ENCODE measurements around the gene ZFR2.
A peak's percentile ranks its signal among the peaks of the same experiment; 100 is the strongest.

Gene ZFR2

GRCh38 chr19:3852614-3853254 is 16.1 kb downstream of the ZFR2 start:
- no CpG with 5 or more reads among the region's 4 CpGs for WGBS (ENCODE audit: insufficient coverage, insufficient read length)
- no peak for DNase-seq (ENCODE audit: low read depth, low spot score)
- no peak overlapping the region for H3K4me3 ChIP-seq (ENCODE audit: low read length)
- no peak overlapping the region for H3K27ac ChIP-seq (ENCODE audit: low read length)
- H3K27me3 ChIP-seq (ENCODE audit: control insufficient read depth, insufficient read depth, low read length), result no peaks in the 10 kb centered on the region
- H3K36me3 ChIP-seq (ENCODE audit: control insufficient read depth, insufficient read depth, low read length), result peaks cover 5% of the 10 kb centered on the region; the same call in 1 of the 2 replicates
- peaks cover 5% of the 10 kb centered on the region for H3K9me3 ChIP-seq (ENCODE audit: control insufficient read depth, insufficient read depth, low read length)
- H3K4me1 ChIP-seq (ENCODE audit: control insufficient read depth, insufficient read depth, low read length), result no peaks in the 10 kb centered on the region

GRCh38 chr19:3852177-3852511 is 16.7 kb downstream of the ZFR2 start:
- no peak overlapping the region for H3K4me3 ChIP-seq (ENCODE audit: low read length)
- H3K27ac ChIP-seq (ENCODE audit: low read length), result no peak overlapping the region
- DNase-seq (ENCODE audit: low read depth, low spot score), result no peak
- peaks cover 5% of the 10 kb centered on the region for H3K9me3 ChIP-seq (ENCODE audit: control insufficient read depth, insufficient read depth, low read length)
- WGBS (ENCODE audit: insufficient coverage, insufficient read length), result no CpG with 5 or more reads among the region's 1 CpG
- H3K36me3 ChIP-seq (ENCODE audit: control insufficient read depth, insufficient read depth, low read length), result peaks cover 5% of the 10 kb centered on the region; the same call in 1 of the 2 replicates
- H3K4me1 ChIP-seq (ENCODE audit: control insufficient read depth, insufficient read depth, low read length), result no peaks in the 10 kb centered on the region
- H3K27me3 ChIP-seq (ENCODE audit: control insufficient read depth, insufficient read depth, low read length), result no peaks in the 10 kb centered on the region

- H3K4me1 ChIP-seq (ENCODE audit: control insufficient read depth, insufficient read depth, low read length), result no peaks in the 10 kb centered on the region
- H3K4me3 ChIP-seq (ENCODE audit: low read length), result no peak overlapping the region
- no peak overlapping the region for H3K27ac ChIP-seq (ENCODE audit: low read length)
- H3K27me3 ChIP-seq (ENCODE audit: control insufficient read depth, insufficient read depth, low read length), result no peaks in the 10 kb centered on the region
- peaks cover 5% of the 10 kb centered on the region for H3K9me3 ChIP-seq (ENCODE audit: control insufficient read depth, insufficient read depth, low read length)
- peaks cover 5% of the 10 kb centered on the region; the same call in 1 of the 2 replicates for H3K36me3 ChIP-seq (ENCODE audit: control insufficient read depth, insufficient read depth, low read length)
- WGBS (ENCODE audit: insufficient coverage, insufficient read length), result no CpG with 5 or more reads among the region's 11 CpGs
- no peak for DNase-seq (ENCODE audit: low read depth, low spot score)
Measured at GRCh38 chr19:3851254-3852176, 17.3 kb downstream of the ZFR2 start.

- DNase-seq (ENCODE audit: low read depth, low spot score), result no peak
- Histone ChIP-seq H3K27me3 (ENCODE audit: control insufficient read depth, insufficient read depth, low read length) (no peaks in the 10 kb centered on the region), H3K9me3 (ENCODE audit: control insufficient read depth, insufficient read depth, low read length) (peaks cover 5% of the 10 kb centered on the region), H3K4me1 (ENCODE audit: control insufficient read depth, insufficient read depth, low read length) (no peaks in the 10 kb centered on the region), H3K36me3 (ENCODE audit: control insufficient read depth, insufficient read depth, low read length) (peaks cover 5% of the 10 kb centered on the region; the same call in 1 of the 2 replicates), H3K27ac (ENCODE audit: low read length) (no peak overlapping the region), H3K4me3 (ENCODE audit: low read length) (no peak overlapping the region)
- WGBS (ENCODE audit: insufficient coverage, insufficient read length), result no CpG with 5 or more reads among the region's 6 CpGs
Measured at GRCh38 chr19:3850320-3850972, 18.4 kb downstream of the ZFR2 start.

GRCh38 chr19:3849787-3850186 is 19.1 kb downstream of the ZFR2 start:
- H3K9me3 ChIP-seq (ENCODE audit: control insufficient read depth, insufficient read depth, low read length), result peaks cover 5% of the 10 kb centered on the region
- no peak for DNase-seq (ENCODE audit: low read depth, low spot score)
- H3K27me3 ChIP-seq (ENCODE audit: control insufficient read depth, insufficient read depth, low read length), result no peaks in the 10 kb centered on the region
- H3K36me3 ChIP-seq (ENCODE audit: control insufficient read depth, insufficient read depth, low read length), result peaks cover 5% of the 10 kb centered on the region; the same call in 1 of the 2 replicates
- H3K27ac ChIP-seq (ENCODE audit: low read length), result no peak overlapping the region
- WGBS (ENCODE audit: insufficient coverage, insufficient read length), result no CpG with 5 or more reads among the region's 12 CpGs
- H3K4me1 ChIP-seq (ENCODE audit: control insufficient read depth, insufficient read depth, low read length), result no peaks in the 10 kb centered on the region
- no peak overlapping the region for H3K4me3 ChIP-seq (ENCODE audit: low read length)

- Histone ChIP-seq H3K27ac (ENCODE audit: low read length) (no peak overlapping the region), H3K4me1 (ENCODE audit: control insufficient read depth, insufficient read depth, low read length) (no peaks in the 10 kb centered on the region), H3K9me3 (ENCODE audit: control insufficient read depth, insufficient read depth, low read length) (peaks cover 5% of the 10 kb centered on the region), H3K27me3 (ENCODE audit: control insufficient read depth, insufficient read depth, low read length) (no peaks in the 10 kb centered on the region), H3K4me3 (ENCODE audit: low read length) (no peak overlapping the region), H3K36me3 (ENCODE audit: control insufficient read depth, insufficient read depth, low read length) (peaks cover 5% of the 10 kb centered on the region; the same call in 1 of the 2 replicates)
- WGBS (ENCODE audit: insufficient coverage, insufficient read length), result no CpG with 5 or more reads among the region's 5 CpGs
- DNase-seq (ENCODE audit: low read depth, low spot score), result peak; percentile 39
Measured at GRCh38 chr19:3849092-3849491, 19.7 kb downstream of the ZFR2 start.

- H3K9me3 ChIP-seq (ENCODE audit: control insufficient read depth, insufficient read depth, low read length), result no peaks in the 10 kb centered on the region
- no CpG with 5 or more reads among the region's 5 CpGs for WGBS (ENCODE audit: insufficient coverage, insufficient read length)
- DNase-seq (ENCODE audit: low read depth, low spot score), result no peak
Measured at GRCh38 chr19:3844596-3844995, 24.2 kb downstream of the ZFR2 start.

GRCh38 chr19:3842948-3843347 is 25.9 kb downstream of the ZFR2 start:
- Histone ChIP-seq H3K9me3 (ENCODE audit: control insufficient read depth, insufficient read depth, low read length) (no peaks in the 10 kb centered on the region), H3K27me3 (ENCODE audit: control insufficient read depth, insufficient read depth, low read length) (no peaks in the 10 kb centered on the region), H3K36me3 (ENCODE audit: control insufficient read depth, insufficient read depth, low read length) (no peaks in the 10 kb centered on the region), H3K4me3 (ENCODE audit: low read length) (no peak overlapping the region), H3K4me1 (ENCODE audit: control insufficient read depth, insufficient read depth, low read length) (no peaks in the 10 kb centered on the region), H3K27ac (ENCODE audit: low read length) (no peak overlapping the region)
- DNase-seq (ENCODE audit: low read depth, low spot score), result no peak
- WGBS (ENCODE audit: insufficient coverage, insufficient read length), result no CpG with 5 or more reads among the region's 11 CpGs

More at GRCh38 chr19:3844596-3844995, 24.2 kb downstream of the ZFR2 start:
- no peaks in the 10 kb centered on the region for H3K36me3 ChIP-seq (ENCODE audit: control insufficient read depth, insufficient read depth, low read length)
- H3K27ac ChIP-seq (ENCODE audit: low read length), result no peak overlapping the region
- no peaks in the 10 kb centered on the region for H3K27me3 ChIP-seq (ENCODE audit: control insufficient read depth, insufficient read depth, low read length)
- H3K4me1 ChIP-seq (ENCODE audit: control insufficient read depth, insufficient read depth, low read length), result no peaks in the 10 kb centered on the region
- H3K4me3 ChIP-seq (ENCODE audit: low read length), result no peak overlapping the region

GRCh38 chr19:3840804-3841203 is 28.0 kb downstream of the ZFR2 start:
- no peak overlapping the region for H3K27ac ChIP-seq (ENCODE audit: low read length)
- H3K36me3 ChIP-seq (ENCODE audit: control insufficient read depth, insufficient read depth, low read length), result no peaks in the 10 kb centered on the region
- H3K4me1 ChIP-seq (ENCODE audit: control insufficient read depth, insufficient read depth, low read length), result no peaks in the 10 kb centered on the region
- WGBS (ENCODE audit: insufficient coverage, insufficient read length), result no CpG with 5 or more reads among the region's 10 CpGs
- H3K9me3 ChIP-seq (ENCODE audit: control insufficient read depth, insufficient read depth, low read length), result no peaks in the 10 kb centered on the region
- DNase-seq (ENCODE audit: low read depth, low spot score), result no peak
- H3K4me3 ChIP-seq (ENCODE audit: low read length), result no peak overlapping the region
- no peaks in the 10 kb centered on the region for H3K27me3 ChIP-seq (ENCODE audit: control insufficient read depth, insufficient read depth, low read length)

GRCh38 chr19:3839941-3840340 is 28.9 kb downstream of the ZFR2 start:
- no peak for DNase-seq (ENCODE audit: low read depth, low spot score)
- no CpG with 5 or more reads among the region's 13 CpGs for WGBS (ENCODE audit: insufficient coverage, insufficient read length)

More at GRCh38 chr19:3839941-3840340, 28.9 kb downstream of the ZFR2 start:
- H3K27me3 ChIP-seq (ENCODE audit: control insufficient read depth, insufficient read depth, low read length), result no peaks in the 10 kb centered on the region
- no peak overlapping the region for H3K27ac ChIP-seq (ENCODE audit: low read length)
- H3K9me3 ChIP-seq (ENCODE audit: control insufficient read depth, insufficient read depth, low read length), result no peaks in the 10 kb centered on the region
- H3K4me1 ChIP-seq (ENCODE audit: control insufficient read depth, insufficient read depth, low read length), result no peaks in the 10 kb centered on the region
- H3K4me3 ChIP-seq (ENCODE audit: low read length), result no peak overlapping the region
- no peaks in the 10 kb centered on the region for H3K36me3 ChIP-seq (ENCODE audit: control insufficient read depth, insufficient read depth, low read length)
